ENCODE measurements around the gene SULT1C3.
"Not testable (repeated sequence)": the region's sequence is repeated elsewhere in the genome, so short reads cannot be mapped to it uniquely, and the experiment has no call there.

The SULT1C3 gene

DNA sequence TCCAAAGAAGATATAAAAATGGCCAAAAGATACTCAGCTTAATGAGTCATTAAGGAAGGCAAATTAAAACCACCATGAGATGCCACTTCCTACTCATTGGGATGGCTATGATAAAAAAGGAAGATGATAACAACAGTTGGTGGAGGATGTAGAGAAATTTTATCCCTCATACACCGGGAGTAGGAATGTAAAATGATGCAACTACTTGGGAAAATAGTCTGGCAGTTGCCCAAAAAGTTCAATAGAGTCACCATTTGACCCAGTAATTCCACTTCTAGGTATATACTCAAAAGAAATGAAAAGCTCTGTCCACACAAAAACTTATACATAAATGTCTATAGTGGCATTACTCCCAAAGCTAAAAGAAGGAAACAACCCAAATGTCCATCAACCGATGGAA is 38.9 kb downstream of the SULT1C3 start:
- Histone ChIP-seq H3K4me1 (ENCODE audit: control extremely low read depth in 1 of 4, control insufficient read depth in 4 of 4, insufficient read depth in 4 of 4, low read length in 3 of 4) (no peaks in the 10 kb centered on the region), H3K36me3 (ENCODE audit: control insufficient read depth in 4 of 4, insufficient read depth in 4 of 4, low read length in 3 of 4) (no peaks in the 10 kb centered on the region), H3K9me3 (ENCODE audit: control extremely low read depth in 1 of 5, control insufficient read depth in 4 of 5, insufficient read depth in 2 of 5, low read depth in 1 of 5, low read length in 4 of 5) (no peaks in the 10 kb centered on the region), H3K27ac (ENCODE audit: insufficient read depth in 1 of 2, low read depth in 1 of 2, low read length in 2 of 2, poor library complexity in 1 of 2, severe bottlenecking in 2 of 2) (no peak overlapping the region), H3K27me3 (replicated peaks in 2 of 5; ENCODE audit: control insufficient read depth in 4 of 5, insufficient read depth in 5 of 5, low read length in 4 of 5) (peaks cover 0 to 2% (median 0%) of the 10 kb centered on the region in 5 experiments), H3K4me3 (ENCODE audit: control insufficient read depth in 1 of 7, extremely low read depth in 1 of 7, insufficient read depth in 4 of 7, low read depth in 2 of 7, low read length in 6 of 7) (no peak overlapping the region)
- CTCF ChIA-PET, result no interaction called here
- no CpG with 5 or more reads among the region's 2 CpGs for WGBS (ENCODE audit: insufficient coverage)
- POLR2A ChIA-PET, result no interaction called here
- DNase-seq, result peak in 1 of 3 donors; percentile 5

DNA sequence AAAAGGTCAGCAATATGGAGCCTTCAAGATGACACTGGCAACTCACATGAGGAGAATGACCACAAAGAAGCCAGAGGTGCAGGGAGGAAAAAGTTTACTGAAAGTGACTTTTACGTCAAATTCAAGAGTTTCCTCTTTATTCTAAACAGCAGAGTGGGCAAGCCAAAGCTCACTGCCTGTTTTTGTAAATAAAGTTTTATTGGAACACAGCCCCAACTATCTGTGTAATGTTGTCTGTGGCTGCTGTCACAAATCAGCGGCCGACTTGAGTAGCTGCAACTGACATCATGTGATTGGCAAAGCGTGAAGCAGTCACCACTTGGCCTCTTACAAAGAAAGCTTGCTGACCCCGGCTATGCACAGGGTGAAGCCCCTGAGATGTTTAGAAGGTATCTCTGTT is 39.7 kb downstream of the SULT1C3 start:
- no peak overlapping the region for H3K4me3 ChIP-seq (ENCODE audit: control insufficient read depth in 1 of 7, extremely low read depth in 1 of 7, insufficient read depth in 4 of 7, low read depth in 2 of 7, low read length in 6 of 7)
- CTCF ChIA-PET, result no interaction called here
- H3K27me3 ChIP-seq (replicated peaks in 2 of 5; ENCODE audit: control insufficient read depth in 4 of 5, insufficient read depth in 5 of 5, low read length in 4 of 5), result peaks cover 0 to 2% (median 0%) of the 10 kb centered on the region in 5 experiments
- no peaks in the 10 kb centered on the region for H3K4me1 ChIP-seq (ENCODE audit: control extremely low read depth in 1 of 4, control insufficient read depth in 4 of 4, insufficient read depth in 4 of 4, low read length in 3 of 4)
- no peak for DNase-seq
- no peaks in the 10 kb centered on the region for H3K36me3 ChIP-seq (ENCODE audit: control insufficient read depth in 4 of 4, insufficient read depth in 4 of 4, low read length in 3 of 4)
- 96% methylated on average over 5 of the region's 5 CpGs for WGBS (ENCODE audit: insufficient coverage)
- POLR2A ChIA-PET, result no interaction called here
- H3K27ac ChIP-seq (ENCODE audit: insufficient read depth in 1 of 2, low read depth in 1 of 2, low read length in 2 of 2, poor library complexity in 1 of 2, severe bottlenecking in 2 of 2), result no peak overlapping the region
- H3K9me3 ChIP-seq (ENCODE audit: control extremely low read depth in 1 of 5, control insufficient read depth in 4 of 5, insufficient read depth in 2 of 5, low read depth in 1 of 5, low read length in 4 of 5), result no peaks in the 10 kb centered on the region

DNA sequence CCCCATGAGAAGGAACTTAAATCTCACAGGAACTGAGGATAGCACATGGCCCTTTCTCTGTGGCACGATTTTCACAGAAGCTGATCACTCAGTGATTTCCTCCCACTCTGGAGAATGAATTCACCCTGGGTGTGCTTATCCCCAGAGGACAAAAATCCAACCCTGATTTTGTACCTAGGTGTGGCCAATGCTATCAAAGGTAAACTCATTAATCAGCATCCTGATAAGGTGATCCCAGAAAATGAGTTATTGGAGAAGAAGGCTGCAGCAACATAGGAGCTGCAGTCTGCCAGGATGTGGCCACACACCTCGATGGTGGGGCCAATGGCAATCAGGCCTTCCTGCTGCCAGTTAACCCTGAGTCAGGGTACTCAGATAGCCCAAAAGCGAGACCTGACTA is 40.7 kb downstream of the SULT1C3 start:
- ChIA-PET POLR2A (no interaction called here), CTCF (no interaction called here)
- Histone ChIP-seq H3K36me3 (ENCODE audit: control insufficient read depth in 4 of 4, insufficient read depth in 4 of 4, low read length in 3 of 4) (no peaks in the 10 kb centered on the region), H3K27ac (ENCODE audit: insufficient read depth in 1 of 2, low read depth in 1 of 2, low read length in 2 of 2, poor library complexity in 1 of 2, severe bottlenecking in 2 of 2) (no peak overlapping the region), H3K4me3 (ENCODE audit: control insufficient read depth in 1 of 7, extremely low read depth in 1 of 7, insufficient read depth in 4 of 7, low read depth in 2 of 7, low read length in 6 of 7) (no peak overlapping the region), H3K27me3 (replicated peaks in 2 of 5; ENCODE audit: control insufficient read depth in 4 of 5, insufficient read depth in 5 of 5, low read length in 4 of 5) (peaks cover 0 to 2% (median 0%) of the 10 kb centered on the region in 5 experiments), H3K4me1 (ENCODE audit: control extremely low read depth in 1 of 4, control insufficient read depth in 4 of 4, insufficient read depth in 4 of 4, low read length in 3 of 4) (no peaks in the 10 kb centered on the region), H3K9me3 (ENCODE audit: control extremely low read depth in 1 of 5, control insufficient read depth in 4 of 5, insufficient read depth in 2 of 5, low read depth in 1 of 5, low read length in 4 of 5) (no peaks in the 10 kb centered on the region)
- DNase-seq, result no peak
- 67% methylated on average over 3 of the region's 3 CpGs for WGBS (ENCODE audit: insufficient coverage)

DNA sequence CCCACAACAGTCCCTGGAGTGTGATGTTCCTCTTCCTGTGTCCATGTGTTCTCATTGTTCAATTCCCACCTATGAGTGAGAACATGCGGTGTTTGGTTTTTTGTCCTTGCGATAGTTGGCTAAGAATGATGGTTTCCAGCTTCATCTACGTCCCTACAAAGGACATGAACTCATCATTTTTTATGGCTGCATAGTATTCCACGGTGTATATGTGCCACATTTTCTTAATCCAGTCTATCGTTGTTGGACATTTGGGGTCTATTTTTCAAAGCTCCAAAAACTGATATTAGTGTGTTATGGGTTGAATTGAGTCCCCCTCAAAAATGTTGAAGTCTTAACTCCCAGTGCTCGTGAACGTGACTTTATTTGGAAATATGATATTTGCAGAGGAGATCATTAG is 44.8 kb downstream of the SULT1C3 start:
- H3K4me3 ChIP-seq (ENCODE audit: control insufficient read depth in 1 of 7, extremely low read depth in 1 of 7, insufficient read depth in 4 of 7, low read depth in 2 of 7, low read length in 6 of 7); CTCF ChIA-PET; H3K27me3 ChIP-seq (replicated peaks in 2 of 5; ENCODE audit: control insufficient read depth in 4 of 5, insufficient read depth in 5 of 5, low read length in 4 of 5); H3K27ac ChIP-seq (ENCODE audit: insufficient read depth in 1 of 2, low read depth in 1 of 2, low read length in 2 of 2, poor library complexity in 1 of 2, severe bottlenecking in 2 of 2); POLR2A ChIA-PET; DNase-seq; H3K36me3 ChIP-seq (ENCODE audit: control insufficient read depth in 4 of 4, insufficient read depth in 4 of 4, low read length in 3 of 4); H3K9me3 ChIP-seq (ENCODE audit: control extremely low read depth in 1 of 5, control insufficient read depth in 4 of 5, insufficient read depth in 2 of 5, low read depth in 1 of 5, low read length in 4 of 5): not testable (repeated sequence)
- 100% methylated on average over 6 of the region's 7 CpGs for WGBS (ENCODE audit: insufficient coverage)
- peaks cover 0 to 11% (median 5%) of the 10 kb centered on the region in 4 experiments for H3K4me1 ChIP-seq (ENCODE audit: control extremely low read depth in 1 of 4, control insufficient read depth in 4 of 4, insufficient read depth in 4 of 4, low read length in 3 of 4)

DNA sequence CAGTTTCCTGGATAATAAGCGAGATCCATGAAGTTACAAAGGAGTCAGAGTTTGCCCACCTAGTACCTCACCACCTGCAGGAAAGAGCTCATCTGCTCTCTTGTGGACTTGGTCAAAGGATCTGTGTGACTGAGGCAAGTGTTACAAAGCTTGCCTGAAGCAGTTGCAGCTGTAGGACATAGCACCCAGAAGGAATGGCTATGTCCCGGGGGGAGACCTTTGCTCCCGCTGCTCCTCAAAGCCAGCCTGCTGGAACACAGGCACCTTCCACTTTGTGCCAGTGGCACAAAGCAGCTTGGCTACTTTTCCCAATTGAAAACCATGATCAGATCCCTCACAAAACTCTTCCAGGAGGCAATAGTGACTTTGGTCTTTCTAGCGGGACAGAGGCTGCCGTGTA is 45.8 kb downstream of the SULT1C3 start:
- Histone ChIP-seq H3K4me1 (ENCODE audit: control extremely low read depth in 1 of 4, control insufficient read depth in 4 of 4, insufficient read depth in 4 of 4, low read length in 3 of 4) (peaks cover 0 to 11% (median 5%) of the 10 kb centered on the region in 4 experiments), H3K27ac (ENCODE audit: insufficient read depth in 1 of 2, low read depth in 1 of 2, low read length in 2 of 2, poor library complexity in 1 of 2, severe bottlenecking in 2 of 2) (no peak overlapping the region), H3K4me3 (ENCODE audit: control insufficient read depth in 1 of 7, extremely low read depth in 1 of 7, insufficient read depth in 4 of 7, low read depth in 2 of 7, low read length in 6 of 7) (no peak overlapping the region), H3K36me3 (ENCODE audit: control insufficient read depth in 4 of 4, insufficient read depth in 4 of 4, low read length in 3 of 4) (no peaks in the 10 kb centered on the region), H3K9me3 (ENCODE audit: control extremely low read depth in 1 of 5, control insufficient read depth in 4 of 5, insufficient read depth in 2 of 5, low read depth in 1 of 5, low read length in 4 of 5) (peaks cover 0 to 2% (median 0%) of the 10 kb centered on the region in 5 experiments), H3K27me3 (replicated peaks in 2 of 5; ENCODE audit: control insufficient read depth in 4 of 5, insufficient read depth in 5 of 5, low read length in 4 of 5) (peaks cover 0 to 2% (median 0%) of the 10 kb centered on the region in 5 experiments)
- POLR2A ChIA-PET, result no interaction called here
- 100% methylated on average over 3 of the region's 5 CpGs for WGBS (ENCODE audit: insufficient coverage)
- DNase-seq, result no peak
- CTCF ChIA-PET, result no interaction called here

DNA sequence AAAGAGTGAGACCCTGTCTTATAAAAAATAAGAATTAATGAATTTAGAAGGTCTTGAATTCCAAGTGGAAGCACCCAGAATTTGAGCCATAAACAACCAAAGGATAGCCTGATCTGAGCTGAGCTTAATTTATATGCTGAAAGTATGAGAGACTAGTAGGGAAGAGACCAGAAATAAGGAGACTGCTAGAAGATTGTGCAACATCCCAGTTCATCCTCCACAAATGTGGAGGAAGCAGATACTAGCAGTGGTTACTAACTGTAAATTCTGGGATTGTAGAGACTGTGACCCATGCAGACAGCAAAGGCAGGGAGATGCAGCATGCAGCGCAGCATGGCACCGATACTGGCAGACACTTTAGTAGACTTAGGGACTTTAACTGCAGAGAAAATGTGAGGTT is 47.4 kb downstream of the SULT1C3 start:
- Histone ChIP-seq H3K4me3 (ENCODE audit: control insufficient read depth in 1 of 7, extremely low read depth in 1 of 7, insufficient read depth in 4 of 7, low read depth in 2 of 7, low read length in 6 of 7) (no peak overlapping the region), H3K27me3 (replicated peaks in 2 of 5; ENCODE audit: control insufficient read depth in 4 of 5, insufficient read depth in 5 of 5, low read length in 4 of 5) (peaks cover 0 to 1% (median 0%) of the 10 kb centered on the region in 5 experiments), H3K36me3 (ENCODE audit: control insufficient read depth in 4 of 4, insufficient read depth in 4 of 4, low read length in 3 of 4) (no peaks in the 10 kb centered on the region), H3K27ac (ENCODE audit: insufficient read depth in 1 of 2, low read depth in 1 of 2, low read length in 2 of 2, poor library complexity in 1 of 2, severe bottlenecking in 2 of 2) (no peak overlapping the region), H3K9me3 (ENCODE audit: control extremely low read depth in 1 of 5, control insufficient read depth in 4 of 5, insufficient read depth in 2 of 5, low read depth in 1 of 5, low read length in 4 of 5) (peaks cover 0 to 2% (median 0%) of the 10 kb centered on the region in 5 experiments), H3K4me1 (ENCODE audit: control extremely low read depth in 1 of 4, control insufficient read depth in 4 of 4, insufficient read depth in 4 of 4, low read length in 3 of 4) (peaks cover 0 to 11% (median 5%) of the 10 kb centered on the region in 4 experiments)
- CTCF ChIA-PET, result no interaction called here
- WGBS (ENCODE audit: insufficient coverage), result 93% methylated on average over 2 of the region's 2 CpGs
- DNase-seq, result peak in 2 of 3 donors; percentile 20 to 22
- POLR2A ChIA-PET, result no interaction called here

DNA sequence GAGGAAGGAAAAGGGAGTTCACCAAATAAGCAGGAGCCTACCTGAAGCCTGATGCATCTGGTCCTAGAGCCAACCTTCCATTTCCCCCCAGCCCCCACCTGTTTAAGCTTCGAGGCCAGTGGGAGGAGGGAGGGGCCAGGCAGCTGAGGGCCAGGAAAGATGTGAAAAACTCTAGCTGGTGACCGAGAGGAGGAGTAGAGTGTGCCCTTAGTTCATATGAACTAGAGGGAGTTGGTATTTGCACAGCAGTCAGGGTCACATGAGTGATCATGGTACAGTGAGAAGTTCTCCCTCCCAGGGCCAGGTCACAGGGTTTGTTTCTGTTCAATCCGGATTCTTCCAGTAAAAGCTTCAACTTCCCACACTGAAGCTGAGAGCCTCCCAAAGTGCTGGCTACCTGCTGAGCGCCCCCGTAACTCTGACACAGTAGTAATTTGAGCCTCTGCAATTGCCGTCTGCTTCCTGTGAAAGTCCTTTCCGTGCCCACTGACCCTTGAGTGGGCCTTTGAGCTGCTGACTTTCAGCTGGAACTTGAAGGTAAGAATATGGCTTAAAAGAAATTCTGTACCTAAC is 48.9 kb downstream of the SULT1C3 start, which contains the start of gene SULT1C2:
SULT1C2 (plus strand) TSS at position 362 of the 573 bp plus-strand sequence. CDS start 4,773 bp downstream, outside the sequence.
- peaks cover 0 to 2% (median 0%) of the 10 kb centered on the region in 5 experiments for H3K9me3 ChIP-seq (ENCODE audit: control extremely low read depth in 1 of 5, control insufficient read depth in 4 of 5, insufficient read depth in 2 of 5, low read depth in 1 of 5, low read length in 4 of 5)
- CTCF ChIA-PET, result no interaction called here
- DNase-seq, result peak in 1 of 3 donors; percentile 50
- H3K4me3 ChIP-seq (ENCODE audit: control insufficient read depth in 1 of 7, extremely low read depth in 1 of 7, insufficient read depth in 4 of 7, low read depth in 2 of 7, low read length in 6 of 7), result no peak within 1 kb of the TSS
- no peaks in the 10 kb centered on the region for H3K27me3 ChIP-seq (replicated peaks in 2 of 5; ENCODE audit: control insufficient read depth in 4 of 5, insufficient read depth in 5 of 5, low read length in 4 of 5)
- H3K27ac ChIP-seq (ENCODE audit: insufficient read depth in 1 of 2, low read depth in 1 of 2, low read length in 2 of 2, poor library complexity in 1 of 2, severe bottlenecking in 2 of 2), result no peak within 1 kb of the TSS
- POLR2A ChIA-PET, result no interaction called here
- 59% methylated on average over 6 of the region's 7 CpGs for WGBS (ENCODE audit: insufficient coverage)
- H3K36me3 ChIP-seq (ENCODE audit: control insufficient read depth in 4 of 4, insufficient read depth in 4 of 4, low read length in 3 of 4), result no peaks in the 10 kb centered on the region
- H3K4me1 ChIP-seq (ENCODE audit: control extremely low read depth in 1 of 4, control insufficient read depth in 4 of 4, insufficient read depth in 4 of 4, low read length in 3 of 4), result peaks cover 0 to 11% (median 5%) of the 10 kb centered on the region in 4 experiments

Measured in common myeloid progenitor, CD34-positive (primary cell).